AG10803 (cell line): ENCODE measurements around the gene UBR4.

ENCODE experiments used
- DNase-seq: peaks from one replicate; pipeline ENCODE4 v3.0.0; 2010; ENCODE audit warnings: low read depth
- H3K4me3 ChIP-seq: 2 replicates; pipeline ENCODE4 v1.5.1; 2011; ENCODE audit warnings: mild to moderate bottlenecking, low read length, control low read depth
- CTCF ChIP-seq: conservative IDR thresholded peaks from 2 replicates; pipeline ENCODE4 v1.5.1; 2011; ENCODE audit warnings: mild to moderate bottlenecking, low read length, control low read depth, inconsistent platforms

UBR4 gene

DNA sequence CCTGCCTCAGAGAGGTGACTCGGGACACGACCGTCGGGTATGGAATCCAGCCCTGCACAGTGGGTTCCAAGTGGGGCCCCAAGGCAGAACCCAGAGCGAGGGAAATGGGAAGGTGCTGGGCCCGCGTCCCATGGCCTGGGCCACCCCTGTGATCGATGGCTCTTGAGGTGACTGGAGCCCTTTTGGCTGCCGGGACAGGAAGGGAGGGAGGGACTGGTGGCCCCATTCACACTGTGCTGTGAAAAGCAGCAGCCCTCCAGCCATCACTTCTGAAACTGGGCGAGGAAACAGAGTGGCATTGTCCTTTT is 143.2 kb downstream of the UBR4 start:
- no peak overlapping the region for H3K4me3 ChIP-seq
- no peak for TF ChIP-seq CTCF
- DNase-seq: no peak

- DNase-seq: no peak
- TF ChIP-seq CTCF: no peak
- no peak overlapping the region for H3K4me3 ChIP-seq
These were observed 143.7 kb downstream of the UBR4 start for GRCh38 chr1:19066248-19066873.

DNA sequence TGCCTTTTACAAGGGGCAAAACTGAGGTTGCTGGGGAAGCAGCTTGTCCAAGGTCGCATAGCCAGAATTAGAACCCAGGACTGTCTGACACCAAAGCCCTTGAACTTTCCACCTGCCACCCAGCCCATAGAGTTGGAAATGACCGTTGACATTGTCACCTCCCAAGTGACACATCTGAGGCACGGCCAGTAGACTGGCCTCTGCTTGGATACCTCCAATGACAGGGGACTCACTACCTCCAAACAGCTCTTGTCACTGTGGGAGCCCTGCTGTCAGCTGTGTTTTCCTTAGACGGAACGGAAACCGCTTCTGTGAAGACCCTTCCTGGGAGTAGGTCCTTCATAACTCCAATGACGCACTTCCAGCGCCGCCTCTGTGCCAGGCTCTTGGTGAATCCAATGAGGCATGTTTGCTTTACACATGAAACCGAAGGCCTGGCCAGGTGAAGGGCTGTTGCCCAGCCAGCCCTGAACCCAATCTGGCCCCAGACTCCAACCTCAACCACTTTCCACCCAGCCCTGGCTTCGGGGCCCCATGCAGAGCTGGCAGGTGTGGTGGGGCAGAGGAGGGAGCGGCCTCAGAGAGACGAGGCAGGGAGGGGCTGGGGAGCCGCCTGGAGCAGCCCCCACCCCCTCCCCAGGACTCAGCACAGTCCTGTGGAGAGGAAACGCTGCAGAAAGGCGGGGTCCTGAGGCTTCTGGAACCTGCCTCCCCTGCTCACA is 144.4 kb downstream of the UBR4 start:
- no peak overlapping the region for H3K4me3 ChIP-seq
- TF ChIP-seq CTCF: no peak
- no peak for DNase-seq

DNA sequence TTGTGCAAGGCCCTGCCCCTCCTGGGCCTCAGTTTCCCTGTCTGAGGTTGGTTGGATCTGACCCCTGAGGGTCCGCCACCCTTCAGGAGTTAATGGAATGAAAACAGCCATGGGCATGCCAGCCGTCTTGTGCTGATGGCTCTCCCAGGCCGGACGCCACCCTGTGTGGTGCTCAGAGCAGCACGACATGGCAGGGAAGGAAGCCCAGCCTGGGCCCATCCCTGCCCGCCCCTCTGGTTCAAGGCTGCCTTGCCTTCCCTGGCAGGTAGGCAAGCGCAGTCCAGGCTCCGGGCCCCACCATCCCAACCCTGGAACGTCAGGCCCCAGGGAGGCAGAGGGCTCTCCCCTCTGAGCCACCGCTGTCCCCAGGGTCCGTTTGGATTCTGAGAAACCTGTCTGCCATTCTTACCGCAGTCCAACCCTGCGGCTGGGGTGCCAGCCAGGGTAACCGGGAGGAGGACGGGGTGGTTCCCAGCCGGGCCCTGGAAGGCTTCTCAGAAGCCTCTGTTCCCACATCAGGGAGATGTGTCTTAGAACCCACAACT is 145.1 kb downstream of the UBR4 start:
- H3K4me3 ChIP-seq: no peak overlapping the region
- TF ChIP-seq CTCF: no peak

DNA sequence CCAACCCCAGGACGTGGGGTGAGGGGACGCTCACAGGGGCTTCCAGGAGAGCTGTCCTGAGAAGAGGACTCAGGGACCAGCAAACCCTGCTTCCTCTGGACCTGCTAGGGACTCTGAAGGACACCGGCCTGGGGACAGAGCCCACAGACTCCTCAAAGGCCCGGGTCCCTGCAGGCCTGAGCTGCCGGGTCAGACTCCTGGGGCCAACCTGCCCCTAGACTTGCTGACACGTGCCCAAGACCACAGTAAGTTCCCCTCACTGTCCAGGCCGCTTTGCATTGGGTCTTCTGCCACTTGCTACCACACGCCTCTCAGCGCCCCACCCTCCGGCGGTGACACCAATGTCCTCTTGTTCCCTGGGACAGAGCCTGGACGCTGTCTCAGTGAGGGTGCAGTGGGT is 146.9 kb downstream of the UBR4 start:
- no peak for DNase-seq
- no peak for TF ChIP-seq CTCF
- H3K4me3 ChIP-seq: no peak overlapping the region

More for the DNA sequence above, 145.1 kb downstream of the UBR4 start:
- DNase-seq: no peak

- no peak for TF ChIP-seq CTCF
- no peak overlapping the region for H3K4me3 ChIP-seq
- no peak for DNase-seq
These were observed 147.6 kb downstream of the UBR4 start for GRCh38 chr1:19062258-19063029.
